Activated CD8-positive, alpha-beta T cell treated with anti-CD3 and anti-CD28 coated beads for 36 hours (primary cell): Measurements from ENCODE around the gene CTSK. TPM values are rescaled to one million over a fixed set of nuclear protein-coding genes. Genes with fewer than 3 reads are reported as not detected.

Experiments
- ATAC-seq: fragments of 200-7000 bp; cut with Tn5 transposase; one replicate; pipeline ENCODE4 v1.10.0; 2021; ENCODE audit warnings: mild to moderate bottlenecking, moderate library complexity
- CTCF ChIA-PET: fragments of 350-600 bp; sonication (Branson Sonifier 250); formaldehyde crosslinking; loops from one replicate; lab custom pipeline; 2021; ENCODE audit warnings: antibody characterized with exemption; lab: Charles Lee
- POLR2A ChIA-PET: fragments of 350-600 bp; sonication (Branson Sonifier 250); formaldehyde crosslinking; loops from one replicate; lab custom pipeline; 2021; ENCODE audit warnings: antibody characterized with exemption; lab: Charles Lee
- DNase-seq: peaks from one replicate; pipeline ENCODE4 v3.0.0-alpha.2; 2020
- H3K27ac Mint-ChIP-seq: one replicate; pipeline ENCODE4 v1.8.0; 2021; ENCODE audit warnings: mild to moderate bottlenecking, mixed read lengths
- H3K27me3 Mint-ChIP-seq: one replicate; pipeline ENCODE4 v1.8.0; 2021; ENCODE audit warnings: mixed read lengths
- H3K36me3 Mint-ChIP-seq: one replicate; pipeline ENCODE4 v1.8.0; 2021; ENCODE audit warnings: low read depth, mixed read lengths
- H3K4me1 Mint-ChIP-seq: one replicate; pipeline ENCODE4 v1.8.0; 2021; ENCODE audit warnings: low read depth, mixed read lengths
- H3K4me3 Mint-ChIP-seq: one replicate; pipeline ENCODE4 v1.8.0; 2021; ENCODE audit warnings: mild to moderate bottlenecking, moderate library complexity, mixed read lengths
- H3K9me3 Mint-ChIP-seq: one replicate; pipeline ENCODE4 v1.8.0; 2021; ENCODE audit warnings: mixed read lengths
- intact Hi-C: fragments of 100-400 bp; cut with micrococcal nuclease; formaldehyde crosslinking; loops from one replicate; pipeline ENCODE4 v1.10.0; 2022
- total RNA-seq, 2 experiments: library from RNA; stranded (reverse); gene quantifications; one replicate each; pipeline ENCODE4 v1.2.3, GENCODE V29; 2021
- TF ChIP-seq, protein P1 (sequence below): fragments of 200-600 bp; IDR thresholded peaks from one replicate; pipeline ENCODE4 v1.8.0; 2022; ENCODE audit warnings: antibody characterized with exemption, mild to moderate bottlenecking

The CTSK gene
- total RNA-seq, 2 experiments from 2014 or later = 2.9 to 3.6 TPM

DNA sequence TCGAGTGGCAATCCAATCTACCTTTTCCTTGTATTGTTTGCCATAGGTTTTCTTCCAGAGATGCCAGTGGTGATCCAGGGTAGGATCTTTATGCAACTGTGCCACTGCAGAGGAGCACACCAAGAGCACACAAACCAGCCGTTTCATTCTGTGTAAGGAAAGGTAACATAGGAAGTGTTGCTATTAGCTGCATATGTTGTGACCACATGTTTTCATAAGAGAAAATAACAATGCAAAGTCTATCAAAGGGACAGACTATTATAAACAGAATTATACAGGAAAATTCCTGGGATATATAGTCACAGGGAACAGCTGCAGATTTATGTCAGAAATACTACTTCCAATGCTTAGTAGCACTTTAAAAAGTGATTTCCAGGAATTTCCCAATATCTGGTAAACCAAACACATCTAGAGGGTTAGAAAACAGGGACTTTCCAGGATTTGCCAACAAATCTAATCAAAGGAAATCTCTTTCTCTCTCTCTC, 43.4 kb downstream of the CTSK start:
- intact Hi-C loops = loop anchor here (10.0 kb wide), 1 partner anchor 50 kb away; no protein-coding TSS in a partner anchor
- Mint-ChIP-seq H3K4me1 (peaks cover 39% of the 10 kb centered on the region), H3K27ac (peak overlapping the region; percentile 95), H3K4me3 (peak overlapping the region; percentile 90), H3K36me3 (peaks cover 23% of the 10 kb centered on the region), H3K9me3 (no peaks in the 10 kb centered on the region), H3K27me3 (no peaks in the 10 kb centered on the region)
- ChIA-PET CTCF (interaction anchor here (1.3 to 2.6 kb wide), 3 partner anchors 12 to 217 kb away, joined by 3 to 10 read pairs (median 6); partner anchors contain the start of gene ANXA9), POLR2A (interaction anchor here (0.8 to 1.0 kb wide), 2 partner anchors 9 to 157 kb away, joined by 4 read pairs; no protein-coding TSS in a partner anchor)
- TF ChIP-seq, protein P1, sequence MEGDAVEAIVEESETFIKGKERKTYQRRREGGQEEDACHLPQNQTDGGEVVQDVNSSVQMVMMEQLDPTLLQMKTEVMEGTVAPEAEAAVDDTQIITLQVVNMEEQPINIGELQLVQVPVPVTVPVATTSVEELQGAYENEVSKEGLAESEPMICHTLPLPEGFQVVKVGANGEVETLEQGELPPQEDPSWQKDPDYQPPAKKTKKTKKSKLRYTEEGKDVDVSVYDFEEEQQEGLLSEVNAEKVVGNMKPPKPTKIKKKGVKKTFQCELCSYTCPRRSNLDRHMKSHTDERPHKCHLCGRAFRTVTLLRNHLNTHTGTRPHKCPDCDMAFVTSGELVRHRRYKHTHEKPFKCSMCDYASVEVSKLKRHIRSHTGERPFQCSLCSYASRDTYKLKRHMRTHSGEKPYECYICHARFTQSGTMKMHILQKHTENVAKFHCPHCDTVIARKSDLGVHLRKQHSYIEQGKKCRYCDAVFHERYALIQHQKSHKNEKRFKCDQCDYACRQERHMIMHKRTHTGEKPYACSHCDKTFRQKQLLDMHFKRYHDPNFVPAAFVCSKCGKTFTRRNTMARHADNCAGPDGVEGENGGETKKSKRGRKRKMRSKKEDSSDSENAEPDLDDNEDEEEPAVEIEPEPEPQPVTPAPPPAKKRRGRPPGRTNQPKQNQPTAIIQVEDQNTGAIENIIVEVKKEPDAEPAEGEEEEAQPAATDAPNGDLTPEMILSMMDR = no peak
- ATAC-seq (no peak), DNase-seq (no peak)

DNA sequence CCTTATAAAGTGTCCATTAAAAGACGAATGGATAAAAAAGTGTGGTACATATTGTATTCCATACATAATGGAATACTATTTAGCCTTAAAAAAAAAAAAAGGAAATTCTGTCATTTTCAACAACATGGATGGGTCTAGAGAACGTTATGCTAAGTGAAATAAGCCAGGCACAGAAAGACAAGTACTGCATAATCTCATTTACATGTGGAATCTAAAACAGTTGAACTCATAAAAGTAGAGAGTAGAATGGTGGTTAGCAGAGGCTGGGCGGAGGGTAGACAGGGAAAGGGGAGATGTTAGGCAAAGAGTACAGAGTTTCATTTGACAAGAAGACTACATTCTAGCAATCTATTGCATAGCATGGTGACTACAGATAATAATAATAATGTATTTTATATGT, 45.0 kb downstream of the CTSK start:
- Mint-ChIP-seq H3K4me3 (no peak overlapping the region), H3K4me1 (peaks cover 40% of the 10 kb centered on the region), H3K27me3 (no peaks in the 10 kb centered on the region), H3K9me3 (no peaks in the 10 kb centered on the region), H3K36me3 (peaks cover 23% of the 10 kb centered on the region), H3K27ac (no peak overlapping the region)
- no peak for ATAC-seq
- intact Hi-C loops = loop anchor here (10.0 kb wide), 1 partner anchor 52 kb away; no protein-coding TSS in a partner anchor
- CTCF ChIA-PET = interaction anchor here (1.6 kb wide), 1 partner anchor 11 kb away, joined by 6 read pairs; no protein-coding TSS in a partner anchor
- TF ChIP-seq, protein P1 = no peak
- no peak for DNase-seq
- POLR2A ChIA-PET = no interaction called here

DNA sequence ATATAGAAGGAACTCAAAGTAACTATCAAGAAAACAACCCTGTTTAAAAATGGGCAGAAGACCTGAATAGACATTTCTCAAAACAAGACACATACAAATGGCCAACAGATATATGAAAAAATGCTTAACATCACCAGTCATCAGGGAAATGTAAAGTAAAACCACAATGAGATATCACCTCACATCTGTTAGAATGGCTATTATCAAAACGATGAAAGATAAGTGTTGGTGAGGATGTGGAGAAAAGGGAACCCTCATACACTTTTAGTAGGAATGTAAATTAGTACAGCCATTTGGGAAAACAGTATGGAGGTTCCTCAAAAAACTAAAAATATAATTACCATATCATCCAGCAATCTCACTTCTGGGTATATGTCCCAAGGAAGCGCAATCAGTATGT, 45.5 kb downstream of the CTSK start:
- TF ChIP-seq, protein P1 = no peak
- Mint-ChIP-seq H3K36me3 (peaks cover 23% of the 10 kb centered on the region), H3K9me3 (no peaks in the 10 kb centered on the region), H3K4me3 (no peak overlapping the region), H3K4me1 (peaks cover 40% of the 10 kb centered on the region), H3K27me3 (no peaks in the 10 kb centered on the region), H3K27ac (no peak overlapping the region)
- DNase-seq = no peak
- ChIA-PET CTCF (no interaction called here), POLR2A (no interaction called here)
- intact Hi-C loops = loop anchor here (10.0 kb wide), 1 partner anchor 52 kb away; no protein-coding TSS in a partner anchor
- no peak for ATAC-seq

DNA sequence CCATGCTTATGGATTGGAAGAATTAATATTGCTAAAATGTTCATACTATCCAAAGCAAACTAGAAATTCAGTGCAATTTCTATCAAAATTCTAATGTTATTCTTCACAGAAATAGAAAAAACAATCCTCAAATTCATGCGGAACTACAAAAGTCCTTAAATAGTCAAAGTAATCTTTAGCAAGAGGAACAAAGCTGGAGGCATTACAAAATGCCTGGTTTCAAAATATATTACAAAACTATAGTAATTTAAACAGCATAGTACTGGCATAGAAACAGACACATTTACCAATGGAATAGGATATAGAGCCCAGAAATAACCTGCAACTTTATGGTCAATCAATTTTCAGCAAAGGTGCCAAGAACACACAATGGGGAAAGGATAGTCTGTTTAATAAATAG, 46.3 kb downstream of the CTSK start:
- Mint-ChIP-seq H3K4me1 (peaks cover 37% of the 10 kb centered on the region), H3K27me3 (no peaks in the 10 kb centered on the region), H3K9me3 (no peaks in the 10 kb centered on the region), H3K27ac (no peak overlapping the region), H3K36me3 (peaks cover 23% of the 10 kb centered on the region), H3K4me3 (no peak overlapping the region)
- DNase-seq = no peak
- intact Hi-C loops = loop anchor here (10.0 kb wide), 1 partner anchor 53 kb away; no protein-coding TSS in a partner anchor
- POLR2A ChIA-PET = no interaction called here
- TF ChIP-seq, protein P1 = no peak
- ATAC-seq = no peak
- CTCF ChIA-PET = no interaction called here

DNA sequence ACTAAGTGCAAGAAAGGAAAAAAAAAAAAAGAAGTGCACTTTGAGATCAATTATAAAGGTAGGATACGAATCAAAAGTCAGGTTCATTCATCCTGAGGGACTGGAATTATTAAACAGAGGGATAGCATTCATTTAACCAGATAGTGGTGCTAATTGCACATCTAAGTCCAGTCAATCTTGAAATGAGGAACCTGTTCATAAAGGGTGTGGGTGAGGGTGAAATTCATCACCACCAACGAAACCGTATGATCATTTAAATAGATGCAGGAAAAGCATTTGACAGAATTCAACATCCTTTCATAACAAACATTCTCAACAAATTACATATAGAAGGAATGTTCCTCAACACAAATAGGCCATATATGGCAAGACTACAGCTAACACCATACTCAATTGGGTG, 48.0 kb downstream of the CTSK start:
- Mint-ChIP-seq H3K27me3 (no peaks in the 10 kb centered on the region), H3K4me3 (no peak overlapping the region), H3K27ac (no peak overlapping the region), H3K9me3 (no peaks in the 10 kb centered on the region), H3K4me1 (peaks cover 28% of the 10 kb centered on the region), H3K36me3 (peaks cover 25% of the 10 kb centered on the region)
- CTCF ChIA-PET = no interaction called here
- intact Hi-C loops = loop anchor here (10.0 kb wide), 1 partner anchor 55 kb away; no protein-coding TSS in a partner anchor
- DNase-seq (no peak), ATAC-seq (no peak)
- TF ChIP-seq, protein P1 = no peak
- POLR2A ChIA-PET = interaction anchor here (0.6 kb wide), 1 partner anchor 15 kb away, joined by 3 read pairs; no protein-coding TSS in a partner anchor
